Type B pancreatic cell (in vitro differentiated cells): ENCODE measurements around the gene SOX30. TPM values are rescaled to one million over a fixed set of nuclear protein-coding genes. Genes with fewer than 3 reads are reported as not detected.

Experiments
- DNase-seq: peaks from one replicate; pipeline ENCODE4 v3.0.0; 2021; ENCODE audit warnings: mixed read lengths; ENCODE audit not compliant: unreplicated experiment; ENCODE audit errors: extremely low spot score
- H3K27ac Mint-ChIP-seq: 2 replicates; pipeline ENCODE4 v1.8.0; 2021; ENCODE audit warnings: mild to moderate bottlenecking, mixed read lengths
- H3K27me3 Mint-ChIP-seq: 2 replicates; pipeline ENCODE4 v1.8.0; 2021; ENCODE audit warnings: mixed read lengths
- H3K36me3 Mint-ChIP-seq: 2 replicates; pipeline ENCODE4 v1.8.0; 2021; ENCODE audit warnings: mixed read lengths
- H3K4me1 Mint-ChIP-seq: one replicate; pipeline ENCODE4 v1.8.0; 2021; ENCODE audit warnings: mixed read lengths; ENCODE audit not compliant: unreplicated experiment
- H3K4me3 Mint-ChIP-seq: 2 replicates; pipeline ENCODE4 v1.8.0; 2021; ENCODE audit warnings: mild to moderate bottlenecking, mixed read lengths
- H3K9me3 Mint-ChIP-seq: 2 replicates; pipeline ENCODE4 v1.8.0; 2021; ENCODE audit warnings: mixed read lengths
- CTCF ChIP-seq: fragments of 200-600 bp; sonication (generic); conservative IDR thresholded peaks from 2 replicates; pipeline ENCODE4 v1.5.0; 2021; ENCODE audit warnings: antibody characterized with exemption, mild to moderate bottlenecking
- total RNA-seq: library from RNA; stranded (reverse); gene quantifications from 2 replicates; pipeline ENCODE4 v1.2.1, GENCODE V29; 2021; ENCODE audit warnings: low replicate concordance

The SOX30 gene
- total RNA-seq, 1 donor from 2014 or later, result not detected

GRCh38 chr5:157613385-157614245, 38.6 kb downstream of the SOX30 start:
- no peaks in the 10 kb centered on the region for H3K36me3 Mint-ChIP-seq
- peaks cover 19% of the 10 kb centered on the region for H3K4me1 Mint-ChIP-seq
- H3K4me3 Mint-ChIP-seq, result no peak overlapping the region
- H3K27ac Mint-ChIP-seq, result no peak overlapping the region
- no peak for DNase-seq
- H3K27me3 Mint-ChIP-seq, result no peaks in the 10 kb centered on the region
- no peaks in the 10 kb centered on the region for H3K9me3 Mint-ChIP-seq
- TF ChIP-seq CTCF, result no peak

- Mint-ChIP-seq H3K4me1 (peaks cover 19% of the 10 kb centered on the region), H3K36me3 (peaks cover 4% of the 10 kb centered on the region), H3K9me3 (peaks cover 4% of the 10 kb centered on the region), H3K27me3 (no peaks in the 10 kb centered on the region), H3K27ac (no peak overlapping the region), H3K4me3 (no peak overlapping the region)
- no peak for DNase-seq
- TF ChIP-seq CTCF, result no peak
Observed at GRCh38 chr5:157612581-157612980, 39.7 kb downstream of the SOX30 start.

- H3K4me3 Mint-ChIP-seq, result no peak overlapping the region
Observed at GRCh38 chr5:157611571-157612476, 40.4 kb downstream of the SOX30 start.

GRCh38 chr5:157610990-157611389, 41.2 kb downstream of the SOX30 start:
- Mint-ChIP-seq H3K4me3 (no peak overlapping the region), H3K27me3 (no peaks in the 10 kb centered on the region), H3K27ac (no peak overlapping the region), H3K4me1 (peaks cover 19% of the 10 kb centered on the region), H3K36me3 (peaks cover 4% of the 10 kb centered on the region), H3K9me3 (peaks cover 7% of the 10 kb centered on the region)
- no peak for DNase-seq
- TF ChIP-seq CTCF, result no peak

More at GRCh38 chr5:157611571-157612476, 40.4 kb downstream of the SOX30 start:
- DNase-seq, result no peak
- H3K36me3 Mint-ChIP-seq, result peaks cover 4% of the 10 kb centered on the region
- H3K27me3 Mint-ChIP-seq, result no peaks in the 10 kb centered on the region
- no peak overlapping the region for H3K27ac Mint-ChIP-seq
- H3K9me3 Mint-ChIP-seq, result peaks cover 7% of the 10 kb centered on the region
- peaks cover 19% of the 10 kb centered on the region for H3K4me1 Mint-ChIP-seq
- TF ChIP-seq CTCF, result no peak

GRCh38 chr5:157608972-157609565, 43.2 kb downstream of the SOX30 start:
- Mint-ChIP-seq H3K27me3 (no peaks in the 10 kb centered on the region), H3K36me3 (peaks cover 4% of the 10 kb centered on the region), H3K9me3 (peaks cover 7% of the 10 kb centered on the region), H3K27ac (no peak overlapping the region), H3K4me1 (peaks cover 19% of the 10 kb centered on the region), H3K4me3 (no peak overlapping the region)
- TF ChIP-seq CTCF, result no peak
- no peak for DNase-seq
